Measurements from ENCODE around the gene SPRED1.

DNA sequence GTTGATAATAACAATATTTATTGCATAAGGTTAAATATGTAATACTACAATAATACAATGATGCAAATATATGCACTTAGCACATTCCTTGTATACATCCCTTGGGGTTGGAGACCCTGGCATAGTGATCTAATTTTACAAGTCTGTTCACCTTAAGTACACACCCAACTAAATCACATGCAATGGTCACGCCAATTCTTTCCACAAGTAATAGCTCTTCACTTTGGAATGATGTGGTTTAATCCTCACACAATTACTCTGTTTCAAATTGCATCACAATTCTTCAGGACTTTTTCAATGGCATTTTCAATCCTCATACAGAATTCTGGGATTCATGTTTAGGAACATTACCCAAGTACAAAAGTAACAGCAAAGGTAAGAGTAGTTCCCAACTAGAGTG, 27.3 kb upstream of the SPRED1 start:
- TF ChIP-seq CTCF (IDR thresholded peaks at IDR 0.05) (no peak), POLR2A (IDR thresholded peaks at IDR 0.05) (no peak)
